Suprapubic skin (tissue), 4 donors: Measurements from ENCODE around the gene PTPRN2. TPM values are rescaled to one million over a fixed set of nuclear protein-coding genes. Genes with fewer than 3 reads are reported as not detected.
"Not testable (repeated sequence)": the region's sequence is repeated elsewhere in the genome, so short reads cannot be mapped to it uniquely, and the experiment has no call there.

Source experiments
- DNase-seq, 2 donors: peaks; one replicate each; pipeline ENCODE4 v3.0.0-alpha.2; 2019; ENCODE audit warnings: low spot score in 2 of 2
- H3K27ac ChIP-seq: fragments of 200-600 bp; sonication (generic); one replicate; pipeline ENCODE4 v1.5.1; 2019
- H3K27me3 ChIP-seq: fragments of 200-600 bp; sonication (generic); one replicate; pipeline ENCODE4 v1.5.1; 2019
- H3K36me3 ChIP-seq: fragments of 200-600 bp; sonication (generic); one replicate; pipeline ENCODE4 v1.5.1; 2019
- H3K4me1 ChIP-seq: fragments of 200-600 bp; sonication (generic); one replicate; pipeline ENCODE4 v1.5.1; 2019
- H3K4me3 ChIP-seq: fragments of 200-600 bp; sonication (generic); one replicate; pipeline ENCODE4 v1.5.1; 2019; ENCODE audit warnings: mild to moderate bottlenecking
- H3K9me3 ChIP-seq: fragments of 200-600 bp; sonication (generic); one replicate; pipeline ENCODE4 v1.5.1; 2019
- EP300 ChIP-seq: sonication (generic); formaldehyde crosslinking; IDR thresholded peaks from one replicate; pipeline ENCODE4 v1.6.1; 2017; ENCODE audit warnings: antibody characterized with exemption
- POLR2A ChIP-seq, 2 donors: fragments of 450-650 bp; IDR thresholded peaks; one replicate each; pipeline ENCODE4 v1.6.1; 2017; ENCODE audit warnings: antibody characterized with exemption in 2 of 2, mild to moderate bottlenecking in 2 of 2, moderate library complexity in 2 of 2
- POLR2AphosphoS5 ChIP-seq, 3 donors: sonication (generic); formaldehyde crosslinking; IDR thresholded peaks; one replicate each; pipeline ENCODE4 v1.6.1; 2017; ENCODE audit warnings: antibody characterized with exemption in 3 of 3
- WGBS: methylation state at CpG from one replicate; pipeline ENCODE4 v1.1.5; 2018; 5-methylcytosine and 5-hydroxymethylcytosine counted together
- total RNA-seq, 4 donors: library from RNA; depleted of rRNA; stranded (reverse); fragments of >200 nt; gene quantifications; one replicate each; pipeline ENCODE4 v1.1.0, GENCODE V29; 2016
- TF ChIP-seq, protein P1 (sequence below), 2 donors: fragments of 200-600 bp in 1 of 2; fragments of 450-650 bp in 1 of 2; sonication (generic) in 1 of 2; IDR thresholded peaks; one replicate each; pipeline ENCODE4 v1.5.1; 2016 to 2019; ENCODE audit warnings: antibody characterized with exemption in 2 of 2, mild to moderate bottlenecking in 1 of 2, moderate library complexity in 1 of 2

Gene PTPRN2
- total RNA-seq, 4 donors from 2014 or later, result 0.23 to 1.8 (median 1.3) TPM

DNA sequence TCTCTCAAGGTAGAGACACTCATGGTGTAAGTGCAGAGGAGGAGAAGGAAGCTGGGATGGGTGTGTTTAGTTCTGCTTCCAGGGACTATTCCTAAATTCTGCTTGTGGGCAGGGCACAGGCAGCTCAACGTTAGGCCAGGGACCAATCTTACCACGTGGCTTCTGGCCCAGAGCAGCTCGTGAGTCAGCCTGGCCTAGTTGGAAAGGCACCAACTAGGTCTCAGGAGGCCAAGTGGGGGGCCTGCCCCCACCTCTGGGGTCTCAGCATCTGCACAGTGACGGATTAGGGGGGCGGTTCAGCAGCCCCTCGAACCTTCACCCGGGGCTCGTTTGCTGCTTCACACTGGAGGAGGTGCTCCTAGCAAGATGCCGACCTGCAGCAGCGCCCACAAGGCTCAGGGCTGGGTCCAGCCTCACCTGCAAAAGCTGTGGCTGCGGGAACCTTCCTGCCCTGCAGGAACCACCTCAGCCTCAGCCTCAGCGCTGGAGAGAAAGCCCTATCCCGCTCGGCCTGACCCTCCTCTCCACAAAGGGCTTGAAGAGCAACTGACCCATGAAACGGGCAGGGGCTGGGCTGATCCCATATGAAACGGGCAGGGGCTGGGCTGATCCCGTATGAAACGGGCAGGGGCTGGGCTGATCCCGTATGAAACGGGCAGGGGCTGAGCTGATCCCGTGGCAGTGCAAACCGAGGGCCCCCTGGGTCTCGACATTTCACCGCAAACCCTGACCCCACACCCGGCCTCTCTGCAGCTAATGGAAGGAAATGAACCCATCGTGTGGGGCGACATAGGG lies 803.4 kb downstream of the PTPRN2 start:
- Histone ChIP-seq H3K27ac (no peak overlapping the region), H3K36me3 (no peaks in the 10 kb centered on the region), H3K9me3 (no peaks in the 10 kb centered on the region), H3K4me3 (no peak overlapping the region), H3K27me3 (peaks cover 2% of the 10 kb centered on the region), H3K4me1 (no peaks in the 10 kb centered on the region)
- 88% methylated on average over 13 of the region's 27 CpGs for WGBS
- TF ChIP-seq, protein P1, sequence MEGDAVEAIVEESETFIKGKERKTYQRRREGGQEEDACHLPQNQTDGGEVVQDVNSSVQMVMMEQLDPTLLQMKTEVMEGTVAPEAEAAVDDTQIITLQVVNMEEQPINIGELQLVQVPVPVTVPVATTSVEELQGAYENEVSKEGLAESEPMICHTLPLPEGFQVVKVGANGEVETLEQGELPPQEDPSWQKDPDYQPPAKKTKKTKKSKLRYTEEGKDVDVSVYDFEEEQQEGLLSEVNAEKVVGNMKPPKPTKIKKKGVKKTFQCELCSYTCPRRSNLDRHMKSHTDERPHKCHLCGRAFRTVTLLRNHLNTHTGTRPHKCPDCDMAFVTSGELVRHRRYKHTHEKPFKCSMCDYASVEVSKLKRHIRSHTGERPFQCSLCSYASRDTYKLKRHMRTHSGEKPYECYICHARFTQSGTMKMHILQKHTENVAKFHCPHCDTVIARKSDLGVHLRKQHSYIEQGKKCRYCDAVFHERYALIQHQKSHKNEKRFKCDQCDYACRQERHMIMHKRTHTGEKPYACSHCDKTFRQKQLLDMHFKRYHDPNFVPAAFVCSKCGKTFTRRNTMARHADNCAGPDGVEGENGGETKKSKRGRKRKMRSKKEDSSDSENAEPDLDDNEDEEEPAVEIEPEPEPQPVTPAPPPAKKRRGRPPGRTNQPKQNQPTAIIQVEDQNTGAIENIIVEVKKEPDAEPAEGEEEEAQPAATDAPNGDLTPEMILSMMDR (IDR thresholded peaks at IDR 0.05), result no peak
- DNase-seq, result no peak

DNA sequence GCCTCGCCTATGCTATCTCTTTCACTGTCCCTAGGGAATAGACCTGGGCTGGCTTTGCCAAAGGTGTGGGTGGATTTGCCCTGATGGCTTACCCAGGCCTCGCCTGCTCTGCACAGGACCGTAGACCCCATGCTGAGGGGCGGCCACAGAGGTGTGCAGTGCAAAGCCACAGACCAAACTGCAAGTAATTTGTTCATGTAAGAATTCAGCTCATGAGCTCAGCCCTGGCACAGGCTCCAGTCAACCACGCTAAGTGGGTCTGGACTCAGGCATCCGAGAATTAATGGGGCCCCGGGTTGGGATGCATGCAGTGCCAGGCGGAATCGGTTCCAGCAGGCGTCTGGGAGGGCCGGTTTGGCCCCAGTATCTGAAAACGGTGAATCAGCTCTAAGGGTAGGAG lies 805.6 kb downstream of the PTPRN2 start:
- Histone ChIP-seq H3K4me1 (no peaks in the 10 kb centered on the region), H3K9me3 (no peaks in the 10 kb centered on the region), H3K27ac (no peak overlapping the region), H3K27me3 (peaks cover 14% of the 10 kb centered on the region), H3K4me3 (no peak overlapping the region), H3K36me3 (no peaks in the 10 kb centered on the region)
- DNase-seq, result no peak
- 83% methylated on average over 9 of the region's 12 CpGs for WGBS
- no peak for TF ChIP-seq EP300
- TF ChIP-seq, protein P1 (IDR thresholded peaks at IDR 0.05), result no peak
- no peak for TF ChIP-seq POLR2A (IDR thresholded peaks at IDR 0.05)
- no peak for TF ChIP-seq POLR2AphosphoS5 (IDR thresholded peaks at IDR 0.05)

DNA sequence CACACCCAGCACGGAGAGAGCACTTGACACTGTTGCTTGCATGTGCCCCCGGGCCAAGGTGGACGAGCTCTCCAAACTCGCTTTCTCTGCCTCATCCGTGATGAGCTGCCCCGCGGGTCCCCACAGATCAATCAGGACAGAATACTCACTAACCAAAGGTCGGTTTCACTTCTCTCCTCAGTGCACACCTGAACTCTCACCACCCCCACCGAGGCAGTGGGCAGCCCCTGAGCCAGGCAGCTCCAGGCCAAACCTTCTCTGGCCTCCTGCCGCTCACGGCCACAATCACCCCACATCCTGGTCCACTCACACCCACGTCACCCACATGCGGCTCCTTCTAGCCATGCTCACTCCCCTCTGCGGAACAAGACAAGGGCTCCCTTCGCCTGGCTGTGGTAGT lies 806.9 kb downstream of the PTPRN2 start:
- Histone ChIP-seq H3K27ac (no peak overlapping the region), H3K9me3 (no peaks in the 10 kb centered on the region), H3K4me1 (no peaks in the 10 kb centered on the region), H3K36me3 (no peaks in the 10 kb centered on the region), H3K4me3 (no peak overlapping the region), H3K27me3 (peaks cover 15% of the 10 kb centered on the region)
- no peak for DNase-seq
- no peak for TF ChIP-seq EP300
- 93% methylated on average over 10 of the region's 15 CpGs for WGBS

DNA sequence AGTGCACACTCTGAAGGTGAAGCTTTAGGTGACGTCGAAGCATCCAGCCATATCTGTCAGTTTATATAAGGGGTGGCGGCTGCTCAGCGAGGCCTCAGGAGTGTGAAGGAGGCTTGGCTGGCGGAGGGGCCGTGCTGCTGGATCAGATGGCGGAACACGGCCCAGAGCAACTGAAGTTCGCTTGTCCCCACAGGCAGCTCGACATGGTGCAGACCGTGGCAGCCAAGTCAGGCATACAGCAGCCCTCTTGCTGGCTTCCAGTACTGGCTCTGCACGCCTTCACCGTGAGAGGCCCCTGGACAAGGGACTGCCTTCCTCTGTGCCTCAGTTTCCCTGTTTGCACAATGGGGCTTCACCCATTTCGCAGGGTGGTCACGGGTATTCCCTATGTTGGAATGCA lies 807.3 kb downstream of the PTPRN2 start:
- H3K27ac ChIP-seq, result no peak overlapping the region
- DNase-seq, result no peak
- no peak overlapping the region for H3K4me3 ChIP-seq
- no peaks in the 10 kb centered on the region for H3K4me1 ChIP-seq
- WGBS, result 84% methylated on average over 8 of the region's 15 CpGs
- no peaks in the 10 kb centered on the region for H3K36me3 ChIP-seq
- H3K9me3 ChIP-seq, result no peaks in the 10 kb centered on the region
- no peak for TF ChIP-seq POLR2AphosphoS5 (IDR thresholded peaks at IDR 0.05)
- TF ChIP-seq, protein P1 (IDR thresholded peaks at IDR 0.05), result no peak
- no peak for TF ChIP-seq EP300
- no peak for TF ChIP-seq POLR2A (IDR thresholded peaks at IDR 0.05)
- peaks cover 15% of the 10 kb centered on the region for H3K27me3 ChIP-seq

DNA sequence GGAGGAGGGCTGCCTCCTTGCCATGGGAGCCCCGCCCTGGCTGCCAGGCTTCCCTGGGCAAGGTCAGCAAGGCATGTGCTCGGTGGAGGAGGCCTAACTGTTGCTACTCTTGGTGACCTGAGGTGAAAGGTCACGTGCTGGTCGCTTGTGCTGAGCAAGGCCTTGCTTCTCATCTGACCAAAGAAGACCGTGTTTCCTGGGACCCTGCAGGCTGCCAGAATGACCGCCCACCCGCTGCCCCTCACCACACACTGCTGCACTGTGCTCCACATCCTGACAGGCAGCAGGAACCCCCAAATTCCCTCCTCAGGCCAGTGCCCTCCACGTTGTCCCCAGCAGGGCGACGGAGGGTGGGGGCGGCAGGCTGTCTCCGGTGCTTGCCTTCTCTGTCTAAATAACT lies 808.4 kb downstream of the PTPRN2 start:
- no peak for TF ChIP-seq POLR2AphosphoS5 (IDR thresholded peaks at IDR 0.05)
- TF ChIP-seq, protein P1 (IDR thresholded peaks at IDR 0.05), result no peak
- no peak for TF ChIP-seq POLR2A (IDR thresholded peaks at IDR 0.05)
- no peak for TF ChIP-seq EP300
- Histone ChIP-seq H3K4me1 (no peaks in the 10 kb centered on the region), H3K9me3 (no peaks in the 10 kb centered on the region), H3K27ac (no peak overlapping the region), H3K27me3 (peaks cover 15% of the 10 kb centered on the region), H3K36me3 (no peaks in the 10 kb centered on the region), H3K4me3 (no peak overlapping the region)
- WGBS, result 98% methylated on average over 5 of the region's 12 CpGs
- DNase-seq, result no peak

DNA sequence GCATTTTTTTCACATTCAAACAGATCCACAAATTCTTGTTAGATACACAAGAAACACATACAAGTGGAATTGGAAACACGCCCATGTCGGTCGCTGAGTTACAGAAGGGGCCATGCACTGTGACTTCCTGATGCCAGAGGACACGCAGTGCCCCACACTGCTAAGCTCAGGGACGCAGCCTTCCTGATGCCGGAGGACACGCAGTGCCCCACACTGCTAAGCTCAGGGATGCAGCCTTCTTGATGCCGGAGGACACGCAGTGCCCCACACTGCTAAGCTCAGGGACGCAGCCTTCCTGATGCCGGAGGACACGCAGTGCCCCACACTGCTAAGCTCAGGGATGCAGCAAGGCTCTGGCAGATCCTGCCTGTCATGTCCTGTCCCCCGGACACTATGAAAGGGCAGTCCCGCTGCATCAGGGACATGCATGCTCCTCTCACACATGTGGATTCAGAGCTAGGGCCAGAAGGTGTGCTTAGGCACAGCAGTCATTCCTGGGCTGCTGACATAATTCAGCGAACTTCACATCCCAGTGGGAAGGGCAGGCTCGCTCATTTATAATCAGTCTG lies 810.3 kb downstream of the PTPRN2 start:
- not testable (repeated sequence) for H3K9me3 ChIP-seq, H3K36me3 ChIP-seq, H3K4me3 ChIP-seq, H3K27ac ChIP-seq, DNase-seq, H3K4me1 ChIP-seq
- 83% methylated on average over 16 of the region's 16 CpGs for WGBS
- peaks cover 18% of the 10 kb centered on the region for H3K27me3 ChIP-seq
